T-helper 1 cell (primary cell): ENCODE data around the gene GNL3L.
"Not testable (repeated sequence)": the region's sequence is repeated elsewhere in the genome, so short reads cannot be mapped to it uniquely, and the experiment has no call there.

Experiments
- DNase-seq, 5 donors: peaks; one replicate each; pipeline ENCODE4 v3.0.0-alpha.2; 2012 to 2020
- total RNA-seq, 4 donors: gene quantifications; one replicate each; lab custom pipeline; 2026; lab: John Stamatoyannopoulos, UW

Gene GNL3L
- total RNA-seq, result 51.4 to 83.1 (median 75.0) reads per million in 4 donors

DNA sequence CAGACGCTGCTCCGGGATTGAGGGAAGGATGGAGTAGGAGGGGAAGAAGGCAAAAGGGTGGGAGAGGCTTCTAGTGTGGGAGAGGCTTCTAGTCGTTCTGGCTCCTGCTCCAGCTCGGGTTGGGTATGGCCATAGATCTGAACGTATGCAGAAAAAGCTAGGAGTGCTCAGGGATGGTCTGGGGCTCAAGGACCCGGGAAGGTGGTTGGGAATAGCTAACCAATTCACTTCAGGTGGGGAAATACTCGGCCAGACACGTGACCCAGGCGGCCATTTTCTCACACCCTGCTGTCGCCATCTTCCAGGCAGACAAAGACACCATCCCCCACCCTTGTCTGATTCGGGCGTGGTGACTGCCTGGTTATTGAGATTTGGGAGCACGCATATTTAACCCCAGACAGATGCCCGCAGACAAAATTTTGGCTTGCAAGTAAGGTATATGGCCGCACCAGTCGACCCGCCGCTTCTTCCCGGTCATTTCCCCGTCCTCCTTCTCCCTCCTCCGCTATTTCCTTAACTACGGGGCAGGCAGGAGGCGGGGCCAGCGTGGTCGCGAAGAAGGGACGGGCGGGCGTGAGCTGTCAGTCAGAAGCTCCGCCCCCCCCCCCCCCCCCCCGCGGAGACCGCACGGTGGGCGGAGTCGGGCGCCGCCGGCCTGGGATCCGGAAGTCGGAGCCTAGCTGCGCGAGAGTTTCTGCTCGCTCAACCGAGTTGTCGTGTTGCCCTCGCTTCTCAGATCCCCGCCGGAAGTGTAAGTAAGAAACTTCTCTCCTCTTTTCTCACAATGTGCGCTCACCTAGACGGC is at the start of gene GNL3L:
TSS of gene GNL3L (plus strand) at position 668 of the 805 bp plus-strand sequence. CDS start 2,348 bp downstream, outside the sequence.
- DNase-seq, result peak; percentile 63 to 89 (median 75)

GRCh38 chrX:54482839-54483593 is 47.0 kb upstream of the GNL3L start:
- no peak for DNase-seq

DNA sequence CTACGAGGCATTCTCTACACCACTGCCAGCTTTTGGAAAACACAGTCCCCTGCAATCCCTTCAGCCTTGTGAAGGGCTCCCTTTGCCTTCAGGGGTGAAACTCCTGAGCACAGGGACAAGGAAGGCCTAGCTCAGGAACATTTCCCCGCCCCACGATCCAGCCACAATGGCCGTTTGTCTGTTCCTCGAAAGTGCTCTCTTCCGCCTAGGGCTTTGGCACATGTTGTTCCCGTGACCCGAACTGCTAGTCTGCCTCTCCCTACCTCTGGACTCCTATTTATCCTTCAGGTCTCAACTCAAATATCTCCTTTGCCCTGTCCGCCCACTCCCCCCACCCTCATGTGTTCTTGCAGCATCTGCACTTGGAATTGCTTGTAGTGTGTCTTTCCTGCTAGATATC is 46.1 kb upstream of the GNL3L start:
- DNase-seq, result no peak

DNA sequence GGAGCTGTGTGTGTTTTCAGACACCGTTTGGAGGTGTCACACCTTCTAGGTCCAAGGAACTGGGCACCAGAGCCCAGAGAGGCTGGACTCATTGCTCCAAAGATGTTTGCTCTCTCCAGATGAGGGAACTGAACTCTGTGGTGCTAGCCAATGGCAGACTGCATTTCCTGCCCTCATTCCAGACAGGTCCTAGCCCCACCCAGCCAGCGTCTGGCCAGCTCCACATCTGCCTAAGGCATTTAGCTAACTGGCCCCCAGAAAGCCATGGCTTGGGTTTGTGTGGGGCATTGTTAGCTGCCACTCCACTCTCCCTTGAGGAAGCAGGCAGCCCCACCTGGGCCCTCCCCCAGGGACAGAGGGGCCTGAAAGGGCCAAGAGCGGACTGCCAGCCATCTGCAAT is 45.4 kb upstream of the GNL3L start:
- no peak for DNase-seq

GRCh38 chrX:54489819-54490218 is 40.2 kb upstream of the GNL3L start:
- DNase-seq, result not testable (repeated sequence)

DNA sequence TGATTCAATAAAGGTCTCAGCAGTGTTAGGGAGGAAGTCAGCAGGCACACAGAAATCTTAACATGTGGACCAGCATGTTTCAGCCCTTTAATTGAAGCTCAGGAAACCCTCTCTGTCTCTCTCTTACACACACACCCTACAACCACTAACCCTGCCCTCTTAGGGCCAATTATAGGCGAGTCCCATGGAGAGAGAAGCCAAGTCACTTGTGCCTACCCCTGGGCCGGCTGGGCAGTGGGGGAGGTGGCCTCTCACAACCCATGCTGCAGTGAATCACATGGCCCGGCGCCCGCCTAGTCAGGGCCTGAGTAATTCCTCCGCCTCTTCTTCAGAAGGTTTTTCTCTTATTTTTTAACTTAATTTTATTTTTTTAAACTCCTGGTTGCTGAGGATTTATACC is 37.7 kb upstream of the GNL3L start:
- DNase-seq, result no peak

GRCh38 chrX:54494166-54494988 is 35.6 kb upstream of the GNL3L start:
- no peak for DNase-seq

- DNase-seq, result no peak
Observed at GRCh38 chrX:54494989-54495813, 34.8 kb upstream of the GNL3L start.

GRCh38 chrX:54495814-54496516 is 34.1 kb upstream of the GNL3L start, which contains the start of gene FGD1:
Gene FGD1 (minus strand): TSS chrX:54496234. CDS start chrX:54495432, 802 bp downstream.
- DNase-seq, result peak in 3 of 5 donors; percentile 9 to 25 (median 21)

- DNase-seq, result no peak
Observed at GRCh38 chrX:54496517-54496852, 33.5 kb upstream of the GNL3L start.

GRCh38 chrX:54496936-54497335 is 33.1 kb upstream of the GNL3L start:
- no peak for DNase-seq

DNA sequence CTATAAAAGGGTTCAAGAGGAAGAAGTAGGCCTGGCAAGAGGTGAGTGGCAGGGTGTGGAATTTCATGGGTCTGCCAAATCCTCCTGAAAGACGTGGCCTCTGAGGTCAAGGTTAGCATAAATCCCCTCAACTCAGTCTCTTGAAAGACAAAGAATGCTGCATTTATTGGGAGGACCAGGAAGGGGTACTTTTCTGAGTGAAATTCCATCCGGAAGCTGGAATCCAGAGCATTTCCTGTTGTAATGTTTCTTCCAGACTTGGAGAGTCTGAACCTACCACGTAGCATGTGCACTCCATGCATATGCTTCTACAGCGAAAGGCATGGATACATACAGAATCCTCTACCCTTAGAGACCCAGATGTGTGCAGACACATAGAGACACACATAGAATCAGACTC is 20.6 kb upstream of the GNL3L start:
- no peak for DNase-seq

GRCh38 chrX:54529151-54529550 is 868 bp upstream of the GNL3L start:
- DNase-seq, result no peak

- DNase-seq, result peak in 2 of 5 donors; percentile 1 to 3
Observed at GRCh38 chrX:54530357-54530900, 410 bp downstream of the GNL3L start.

- DNase-seq, result no peak
Observed at GRCh38 chrX:54534271-54534670, 4.3 kb downstream of the GNL3L start.

- DNase-seq, result no peak
Observed at GRCh38 chrX:54540289-54540688, 10.3 kb downstream of the GNL3L start.

GRCh38 chrX:54542239-54542638 is 12.2 kb downstream of the GNL3L start:
- DNase-seq, result not testable (repeated sequence)

GRCh38 chrX:54550821-54551220 is 20.8 kb downstream of the GNL3L start:
- no peak for DNase-seq

- no peak for DNase-seq
Observed at GRCh38 chrX:54551801-54552200, 21.8 kb downstream of the GNL3L start.

GRCh38 chrX:54555006-54555405 is 25.0 kb downstream of the GNL3L start:
- not testable (repeated sequence) for DNase-seq

- no peak for DNase-seq
Observed at GRCh38 chrX:54560411-54560810, 30.4 kb downstream of the GNL3L start.
